ENCODE data around the gene P2RX6.

DNA sequence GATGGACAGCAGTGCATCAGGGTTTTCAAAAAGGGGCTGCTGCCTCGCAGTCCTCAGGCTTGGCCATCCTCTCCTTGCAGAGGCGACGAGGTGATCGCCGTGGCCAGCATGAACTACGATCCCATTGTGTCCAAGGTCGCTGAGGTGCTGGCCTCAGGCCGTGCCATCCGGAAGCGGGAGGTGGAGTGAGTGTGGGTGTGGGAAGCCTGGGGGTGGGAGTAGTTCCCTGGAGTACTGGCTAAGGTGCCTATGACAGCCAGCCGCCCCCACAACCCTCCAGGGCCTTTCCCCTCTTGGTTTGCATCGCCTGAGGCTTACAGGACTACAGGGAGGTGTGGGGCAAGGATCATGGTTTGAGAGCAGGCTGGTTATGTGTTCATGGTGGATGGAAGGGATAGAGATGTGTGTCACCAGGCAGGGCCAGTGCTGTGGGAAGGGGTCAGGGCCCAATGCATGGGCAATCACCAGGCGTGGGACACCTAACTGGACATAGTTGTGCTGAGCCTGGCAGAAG is 35.0 kb upstream of the P2RX6 start:
- no peak for TF ChIP-seq POLR2AphosphoS5 (IDR thresholded peaks at IDR 0.05)
- TF ChIP-seq, protein P1, sequence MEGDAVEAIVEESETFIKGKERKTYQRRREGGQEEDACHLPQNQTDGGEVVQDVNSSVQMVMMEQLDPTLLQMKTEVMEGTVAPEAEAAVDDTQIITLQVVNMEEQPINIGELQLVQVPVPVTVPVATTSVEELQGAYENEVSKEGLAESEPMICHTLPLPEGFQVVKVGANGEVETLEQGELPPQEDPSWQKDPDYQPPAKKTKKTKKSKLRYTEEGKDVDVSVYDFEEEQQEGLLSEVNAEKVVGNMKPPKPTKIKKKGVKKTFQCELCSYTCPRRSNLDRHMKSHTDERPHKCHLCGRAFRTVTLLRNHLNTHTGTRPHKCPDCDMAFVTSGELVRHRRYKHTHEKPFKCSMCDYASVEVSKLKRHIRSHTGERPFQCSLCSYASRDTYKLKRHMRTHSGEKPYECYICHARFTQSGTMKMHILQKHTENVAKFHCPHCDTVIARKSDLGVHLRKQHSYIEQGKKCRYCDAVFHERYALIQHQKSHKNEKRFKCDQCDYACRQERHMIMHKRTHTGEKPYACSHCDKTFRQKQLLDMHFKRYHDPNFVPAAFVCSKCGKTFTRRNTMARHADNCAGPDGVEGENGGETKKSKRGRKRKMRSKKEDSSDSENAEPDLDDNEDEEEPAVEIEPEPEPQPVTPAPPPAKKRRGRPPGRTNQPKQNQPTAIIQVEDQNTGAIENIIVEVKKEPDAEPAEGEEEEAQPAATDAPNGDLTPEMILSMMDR (IDR thresholded peaks at IDR 0.05), result no peak
- no peak for TF ChIP-seq POLR2A (IDR thresholded peaks at IDR 0.05)
